ENCODE measurements around the gene MGAT2.
"Not testable (repeated sequence)": the region's sequence is repeated elsewhere in the genome, so short reads cannot be mapped to it uniquely, and the experiment has no call there.

The MGAT2 gene

DNA sequence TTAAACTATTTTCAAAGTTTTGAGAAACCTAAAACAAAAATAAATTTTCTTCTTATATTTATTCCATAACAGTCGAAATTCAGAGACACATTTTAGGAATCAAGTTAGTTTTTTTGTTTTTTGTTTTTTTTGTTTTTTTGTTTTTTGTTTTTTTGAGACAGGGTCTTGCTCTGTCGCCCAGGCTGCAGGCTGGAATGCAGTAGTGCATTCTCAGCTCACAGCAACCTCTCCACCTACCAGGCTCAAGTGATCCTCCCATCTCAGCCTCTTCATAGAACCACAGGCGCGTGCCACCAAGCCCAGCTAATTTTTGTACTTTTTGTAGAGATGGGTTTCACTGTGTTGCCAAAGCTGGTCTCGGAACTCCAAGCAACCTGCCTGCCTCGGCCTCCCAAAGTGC is 32.9 kb downstream of the MGAT2 start:
- DNase-seq (ENCODE audit: low read depth in 1 of 2, low spot score in 1 of 2) = no peak

DNA sequence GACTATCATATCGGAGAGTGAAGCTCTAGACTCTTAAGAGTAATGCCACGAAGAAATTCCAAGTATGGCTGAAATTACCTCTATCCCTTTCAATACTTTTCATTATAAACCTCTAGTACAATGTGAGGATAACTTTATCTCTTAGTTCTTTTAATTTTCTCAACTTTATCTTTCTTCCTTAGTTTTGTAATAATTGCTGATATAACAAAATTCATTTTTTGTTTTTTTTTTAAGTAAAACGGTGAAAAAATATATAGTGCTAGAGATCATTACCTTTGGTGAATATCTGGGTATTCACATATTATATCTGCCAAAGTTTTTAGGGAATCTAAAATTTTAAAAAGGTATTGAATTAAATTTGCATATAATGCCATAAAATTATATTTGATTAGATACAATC is 33.9 kb downstream of the MGAT2 start:
- no peak for DNase-seq (ENCODE audit: low read depth in 1 of 2, low spot score in 1 of 2)

DNA sequence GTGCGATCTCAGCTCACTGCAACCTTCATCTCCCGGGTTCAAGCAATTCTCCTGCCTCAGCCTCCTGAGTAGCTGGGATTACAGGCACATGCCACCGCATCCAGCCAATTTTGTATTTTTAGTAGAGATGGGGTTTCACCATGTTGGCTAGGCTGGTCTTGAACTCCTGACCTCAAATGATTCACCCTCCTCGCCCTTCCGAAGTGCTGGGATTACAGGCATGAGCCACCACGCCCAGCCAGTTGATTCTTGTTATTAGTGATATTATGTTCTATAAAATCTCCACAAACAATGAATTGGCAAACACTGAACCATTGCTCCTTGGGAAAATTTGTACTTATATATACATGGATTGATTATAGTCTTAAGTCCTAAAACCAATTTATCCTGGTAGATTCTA is 36.9 kb downstream of the MGAT2 start:
- not testable (repeated sequence) for DNase-seq (ENCODE audit: low read depth in 1 of 2, low spot score in 1 of 2)

DNA sequence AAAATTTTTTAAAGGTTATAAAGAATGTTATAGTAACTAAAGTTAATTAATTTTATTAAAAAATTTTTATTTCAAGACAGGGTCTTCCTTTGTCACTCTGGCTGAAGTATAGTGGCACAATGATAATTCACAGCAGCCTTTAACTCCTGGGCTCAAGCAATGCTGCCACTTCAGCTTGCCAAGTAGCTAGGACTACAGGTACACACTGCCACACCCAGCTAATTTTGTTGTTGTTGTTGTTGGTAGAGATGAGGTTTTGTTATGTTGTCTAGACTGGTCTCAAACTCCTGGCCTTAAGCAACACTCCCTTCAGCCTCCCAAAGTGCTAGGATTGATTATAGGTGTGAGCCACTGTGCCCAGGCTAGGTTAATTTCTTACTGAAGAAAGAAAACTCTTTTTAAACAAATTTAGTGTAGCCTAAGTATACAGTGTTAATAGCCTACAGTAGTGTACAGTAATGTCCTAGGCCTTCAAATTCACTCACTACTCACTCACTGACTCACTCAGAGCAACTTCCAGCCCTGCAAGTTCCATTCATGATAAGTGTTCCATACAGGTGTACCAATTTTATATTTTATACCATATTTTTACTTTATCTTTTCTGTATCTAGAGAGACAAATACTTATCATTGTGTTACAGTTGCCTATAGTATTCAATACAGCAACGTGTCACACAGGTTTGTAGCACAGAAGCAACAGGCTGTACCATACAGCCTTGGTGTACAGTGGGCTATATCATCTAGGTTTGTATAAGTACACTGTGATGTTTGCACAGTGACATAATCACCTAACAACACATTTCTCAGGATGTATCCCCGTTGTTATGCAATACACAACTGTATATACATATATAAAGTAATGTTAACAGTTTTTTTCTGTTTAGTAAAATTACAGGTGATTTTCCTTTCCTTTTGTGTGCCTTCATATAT is 39.2 kb downstream of the MGAT2 start:
- no peak for DNase-seq (ENCODE audit: low read depth in 1 of 2, low spot score in 1 of 2)

DNA sequence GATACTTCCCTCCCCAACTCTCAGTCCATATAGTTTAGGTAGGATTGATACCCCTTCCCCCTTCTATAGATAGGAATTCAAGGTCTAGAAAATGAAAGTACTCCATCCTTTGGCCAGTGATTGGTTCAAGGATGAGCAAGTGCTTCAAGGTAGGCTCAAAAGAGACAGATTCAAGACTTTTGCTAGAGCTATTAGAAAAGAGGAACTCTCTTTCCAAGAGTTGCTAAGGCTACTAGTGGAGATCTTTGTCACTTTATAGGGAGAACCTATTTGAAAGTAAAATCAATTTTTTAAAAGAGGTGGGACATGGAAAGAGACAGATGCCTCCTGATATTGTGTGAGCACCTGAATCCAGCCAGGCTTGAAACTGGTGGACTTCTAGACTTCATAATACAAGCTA is 49.9 kb downstream of the MGAT2 start:
- no peak for DNase-seq (ENCODE audit: low read depth in 1 of 2, low spot score in 1 of 2)
